ENCODE data around the gene MBD3L4.

DNA sequence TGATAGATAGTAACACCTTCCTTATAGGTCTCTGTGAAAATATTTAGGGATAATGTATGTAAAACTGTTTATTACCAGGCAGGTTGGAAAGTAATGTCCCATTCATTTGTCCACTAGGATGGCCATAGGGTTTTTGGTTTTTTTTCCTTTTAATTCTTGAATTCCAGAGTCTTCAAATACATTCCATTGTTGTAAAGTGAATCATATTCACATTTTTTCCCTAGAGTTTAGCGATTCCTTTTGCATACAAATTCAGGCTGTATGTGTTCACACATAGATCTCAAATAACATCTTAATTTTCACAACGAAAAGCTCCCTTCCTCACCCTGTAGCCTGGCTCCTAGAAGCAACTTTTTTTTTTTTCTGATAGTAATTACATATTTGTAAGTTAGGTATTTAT is 27.7 kb upstream of the MBD3L4 start:
- no peak for TF ChIP-seq POLR2A (IDR thresholded peaks at IDR 0.05)
- TF ChIP-seq, protein P1, sequence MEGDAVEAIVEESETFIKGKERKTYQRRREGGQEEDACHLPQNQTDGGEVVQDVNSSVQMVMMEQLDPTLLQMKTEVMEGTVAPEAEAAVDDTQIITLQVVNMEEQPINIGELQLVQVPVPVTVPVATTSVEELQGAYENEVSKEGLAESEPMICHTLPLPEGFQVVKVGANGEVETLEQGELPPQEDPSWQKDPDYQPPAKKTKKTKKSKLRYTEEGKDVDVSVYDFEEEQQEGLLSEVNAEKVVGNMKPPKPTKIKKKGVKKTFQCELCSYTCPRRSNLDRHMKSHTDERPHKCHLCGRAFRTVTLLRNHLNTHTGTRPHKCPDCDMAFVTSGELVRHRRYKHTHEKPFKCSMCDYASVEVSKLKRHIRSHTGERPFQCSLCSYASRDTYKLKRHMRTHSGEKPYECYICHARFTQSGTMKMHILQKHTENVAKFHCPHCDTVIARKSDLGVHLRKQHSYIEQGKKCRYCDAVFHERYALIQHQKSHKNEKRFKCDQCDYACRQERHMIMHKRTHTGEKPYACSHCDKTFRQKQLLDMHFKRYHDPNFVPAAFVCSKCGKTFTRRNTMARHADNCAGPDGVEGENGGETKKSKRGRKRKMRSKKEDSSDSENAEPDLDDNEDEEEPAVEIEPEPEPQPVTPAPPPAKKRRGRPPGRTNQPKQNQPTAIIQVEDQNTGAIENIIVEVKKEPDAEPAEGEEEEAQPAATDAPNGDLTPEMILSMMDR (IDR thresholded peaks at IDR 0.05): no peak

Measured in right lobe of liver (tissue), 4 donors.